Activated CD8-positive, alpha-beta T cell treated with anti-CD3 and anti-CD28 coated beads for 36 hours (primary cell): ENCODE measurements around the gene CRELD2. TPM values are rescaled to one million over a fixed set of nuclear protein-coding genes. Genes with fewer than 3 reads are reported as not detected.
A peak's percentile ranks its signal among the peaks of the same experiment; 100 is the strongest.

ENCODE experiments used
- ATAC-seq: fragments of 200-7000 bp; cut with Tn5 transposase; one replicate; pipeline ENCODE4 v1.10.0; 2021; ENCODE audit warnings: mild to moderate bottlenecking, moderate library complexity
- CTCF ChIA-PET: fragments of 350-600 bp; sonication (Branson Sonifier 250); formaldehyde crosslinking; loops from one replicate; lab custom pipeline; 2021; ENCODE audit warnings: antibody characterized with exemption; lab: Charles Lee
- POLR2A ChIA-PET: fragments of 350-600 bp; sonication (Branson Sonifier 250); formaldehyde crosslinking; loops from one replicate; lab custom pipeline; 2021; ENCODE audit warnings: antibody characterized with exemption; lab: Charles Lee
- DNase-seq: peaks from one replicate; pipeline ENCODE4 v3.0.0-alpha.2; 2020
- H3K27ac Mint-ChIP-seq: one replicate; pipeline ENCODE4 v1.8.0; 2021; ENCODE audit warnings: mild to moderate bottlenecking, mixed read lengths
- H3K27me3 Mint-ChIP-seq: one replicate; pipeline ENCODE4 v1.8.0; 2021; ENCODE audit warnings: mixed read lengths
- H3K36me3 Mint-ChIP-seq: one replicate; pipeline ENCODE4 v1.8.0; 2021; ENCODE audit warnings: low read depth, mixed read lengths
- H3K4me1 Mint-ChIP-seq: one replicate; pipeline ENCODE4 v1.8.0; 2021; ENCODE audit warnings: low read depth, mixed read lengths
- H3K4me3 Mint-ChIP-seq: one replicate; pipeline ENCODE4 v1.8.0; 2021; ENCODE audit warnings: mild to moderate bottlenecking, moderate library complexity, mixed read lengths
- H3K9me3 Mint-ChIP-seq: one replicate; pipeline ENCODE4 v1.8.0; 2021; ENCODE audit warnings: mixed read lengths
- CTCF ChIP-seq: fragments of 200-600 bp; IDR thresholded peaks from one replicate; pipeline ENCODE4 v1.8.0; 2022; ENCODE audit warnings: antibody characterized with exemption, mild to moderate bottlenecking
- intact Hi-C: fragments of 100-400 bp; cut with micrococcal nuclease; formaldehyde crosslinking; loops from one replicate; pipeline ENCODE4 v1.10.0; 2022
- total RNA-seq, 2 experiments: library from RNA; stranded (reverse); gene quantifications; one replicate each; pipeline ENCODE4 v1.2.3, GENCODE V29; 2021

Gene CRELD2
- total RNA-seq, 2 experiments from 2014 or later: 26.1 to 28.2 TPM

- no peak for TF ChIP-seq CTCF
- H3K27me3 Mint-ChIP-seq: no peaks in the 10 kb centered on the region
- DNase-seq (no peak), ATAC-seq (no peak)
- peaks cover 18% of the 10 kb centered on the region for H3K36me3 Mint-ChIP-seq
- CTCF ChIA-PET: interaction anchor here (0.6 to 2.9 kb wide), 15 partner anchors 8 to 162 kb away, joined by 3 to 43 read pairs (median 7); partner anchors contain the start of genes MLC1 and PIM3
- POLR2A ChIA-PET: interaction anchor here (1.1 kb wide), 1 partner anchor 98 kb away, joined by 3 read pairs; no protein-coding TSS in a partner anchor
- no peaks in the 10 kb centered on the region for H3K9me3 Mint-ChIP-seq
- no peak overlapping the region for H3K27ac Mint-ChIP-seq
- H3K4me3 Mint-ChIP-seq: no peak overlapping the region
- intact Hi-C loops: loop anchor here (5.0 to 10.0 kb wide), 3 partner anchors 37 to 165 kb away; no protein-coding TSS in a partner anchor
- peaks cover 44% of the 10 kb centered on the region for H3K4me1 Mint-ChIP-seq
Measured at GRCh38 chr22:49929994-49930575, 11.7 kb downstream of the CRELD2 start.

GRCh38 chr22:49930596-49931412, 12.4 kb downstream of the CRELD2 start:
- CTCF ChIA-PET: interaction anchor here (0.7 to 2.9 kb wide), 17 partner anchors 8 to 163 kb away, joined by 3 to 43 read pairs (median 7); partner anchors contain the start of genes MLC1 and PIM3
- H3K36me3 Mint-ChIP-seq: peaks cover 11% of the 10 kb centered on the region
- no peak overlapping the region for H3K4me3 Mint-ChIP-seq
- intact Hi-C loops: loop anchor here (1.0 to 5.0 kb wide), 3 partner anchors 36 to 99 kb away; no protein-coding TSS in a partner anchor
- TF ChIP-seq CTCF: peak; percentile 51
- POLR2A ChIA-PET: interaction anchor here (0.6 to 1.1 kb wide), 3 partner anchors 29 to 97 kb away, joined by 3 to 5 read pairs (median 3); partner anchors contain the start of gene PIM3
- no peaks in the 10 kb centered on the region for H3K27me3 Mint-ChIP-seq
- H3K27ac Mint-ChIP-seq: peak overlapping the region; percentile 27
- peak; percentile 32 for ATAC-seq
- peaks cover 37% of the 10 kb centered on the region for H3K4me1 Mint-ChIP-seq
- DNase-seq: peak; percentile 76
- H3K9me3 Mint-ChIP-seq: no peaks in the 10 kb centered on the region

GRCh38 chr22:49933236-49934159, 15.1 kb downstream of the CRELD2 start:
- Mint-ChIP-seq H3K36me3 (no peaks in the 10 kb centered on the region), H3K4me3 (peak overlapping the region; percentile 59), H3K4me1 (peaks cover 37% of the 10 kb centered on the region), H3K9me3 (no peaks in the 10 kb centered on the region), H3K27me3 (no peaks in the 10 kb centered on the region), H3K27ac (peak overlapping the region; percentile 75)
- ATAC-seq (no peak), DNase-seq (no peak)
- no peak for TF ChIP-seq CTCF
- POLR2A ChIA-PET: interaction anchor here (0.7 to 1.7 kb wide), 7 partner anchors 13 to 97 kb away, joined by 3 to 9 read pairs (median 4); no protein-coding TSS in a partner anchor
- CTCF ChIA-PET: interaction anchor here (1.3 to 1.6 kb wide), 3 partner anchors 50 to 97 kb away, joined by 3 to 11 read pairs (median 3); no protein-coding TSS in a partner anchor
- intact Hi-C loops: loop anchor here (5.0 kb wide), 2 partner anchors 34 to 84 kb away; no protein-coding TSS in a partner anchor

- intact Hi-C loops: loop anchor here (5.0 kb wide), 2 partner anchors 33 to 83 kb away; no protein-coding TSS in a partner anchor
- Mint-ChIP-seq H3K4me1 (peaks cover 37% of the 10 kb centered on the region), H3K36me3 (no peaks in the 10 kb centered on the region), H3K27ac (peak overlapping the region; percentile 52), H3K27me3 (no peaks in the 10 kb centered on the region), H3K9me3 (no peaks in the 10 kb centered on the region), H3K4me3 (peak overlapping the region; percentile 59)
- ChIA-PET CTCF (interaction anchor here (1.3 to 1.6 kb wide), 2 partner anchors 50 to 97 kb away, joined by 3 to 11 read pairs; no protein-coding TSS in a partner anchor), POLR2A (interaction anchor here (1.2 to 1.7 kb wide), 3 partner anchors 12 to 85 kb away, joined by 3 to 9 read pairs (median 4); no protein-coding TSS in a partner anchor)
- TF ChIP-seq CTCF: no peak
- ATAC-seq: no peak
- peak; percentile 57 for DNase-seq
Measured at GRCh38 chr22:49934160-49934890, 15.9 kb downstream of the CRELD2 start.
